Endometrial microvascular endothelial cells (primary cell): ENCODE data around the gene GLCE. TPM values are rescaled to one million over a fixed set of nuclear protein-coding genes. Genes with fewer than 3 reads are reported as not detected.
"Not testable (repeated sequence)": the region's sequence is repeated elsewhere in the genome, so short reads cannot be mapped to it uniquely, and the experiment has no call there.

Source experiments
- in situ Hi-C: cut with HindIII; loops from 2 replicates; pipeline ENCODE4 v1.10.0; 2017; ENCODE audit warnings: low sequenced_read_pairs, low pct_unique_long_range_greater_than_20kb; ENCODE audit errors: inconsistent ontology term
- total RNA-seq: library from RNA; depleted of rRNA; stranded (reverse); fragments of >200 nt; gene quantifications from one replicate; pipeline ENCODE4 v1.2.3, GENCODE V29; 2015; ENCODE audit errors: inconsistent ontology term

Gene GLCE
- total RNA-seq, 1 donor from 2014 or later, result 103 TPM

- in situ Hi-C loops, result no loop called here
These were observed 26.4 kb upstream of the GLCE start for GRCh38 chr15:69133862-69134519.

GRCh38 chr15:69134791-69135190 is 25.6 kb upstream of the GLCE start:
- in situ Hi-C loops, result no loop called here

GRCh38 chr15:69135499-69135898 is 24.9 kb upstream of the GLCE start:
- in situ Hi-C loops, result no loop called here

- in situ Hi-C loops, result no loop called here
These were observed 21.5 kb upstream of the GLCE start for GRCh38 chr15:69138963-69139362.

- in situ Hi-C loops, result no loop called here
These were observed 20.1 kb upstream of the GLCE start for GRCh38 chr15:69140306-69140705.

- in situ Hi-C loops, result no loop called here
These were observed 19.1 kb upstream of the GLCE start for GRCh38 chr15:69141286-69141701.

- in situ Hi-C loops, result no loop called here
These were observed 18.6 kb upstream of the GLCE start for GRCh38 chr15:69141833-69142232.

- in situ Hi-C loops, result no loop called here
These were observed 16.5 kb upstream of the GLCE start for GRCh38 chr15:69143756-69144436.

GRCh38 chr15:69144530-69144929 is 15.9 kb upstream of the GLCE start:
- in situ Hi-C loops, result no loop called here

- in situ Hi-C loops, result no loop called here
These were observed 15.2 kb upstream of the GLCE start for GRCh38 chr15:69145149-69145693.

GRCh38 chr15:69145694-69146492 is 14.5 kb upstream of the GLCE start:
- in situ Hi-C loops, result no loop called here

GRCh38 chr15:69146724-69147435 is 13.6 kb upstream of the GLCE start:
- in situ Hi-C loops, result no loop called here

GRCh38 chr15:69148465-69148864 is 12.0 kb upstream of the GLCE start:
- in situ Hi-C loops, result no loop called here

GRCh38 chr15:69149163-69149562 is 11.3 kb upstream of the GLCE start:
- in situ Hi-C loops, result no loop called here

- in situ Hi-C loops, result no loop called here
These were observed 10.6 kb upstream of the GLCE start for GRCh38 chr15:69149803-69150202.

GRCh38 chr15:69150336-69150735 is 10.1 kb upstream of the GLCE start:
- in situ Hi-C loops, result no loop called here

- in situ Hi-C loops, result no loop called here
These were observed 9.6 kb upstream of the GLCE start for GRCh38 chr15:69150841-69151240.

GRCh38 chr15:69153046-69153445 is 7.4 kb upstream of the GLCE start:
- in situ Hi-C loops, result no loop called here

GRCh38 chr15:69153587-69153986 is 6.8 kb upstream of the GLCE start:
- in situ Hi-C loops, result not testable (repeated sequence)
